ENCODE measurements around the gene ADAM20. TPM values are rescaled to one million over a fixed set of nuclear protein-coding genes. Genes with fewer than 3 reads are reported as not detected.

Gene ADAM20
- total and polyA plus RNA-seq, 8 donors, result 0.08 to 0.72 (median 0.32) TPM

- Histone ChIP-seq H3K4me3 (no peak overlapping the region), H3K9me3 (no peaks in the 10 kb centered on the region), H3K27me3 (no peaks in the 10 kb centered on the region), H3K4me1 (no peaks in the 10 kb centered on the region), H3K27ac (no peak overlapping the region), H3K36me3 (peaks cover 0 to 8% (median 0%) of the 10 kb centered on the region in 3 donors)
- WGBS, 2 donors, result 40 to 97% methylated on average over 1 of the region's 1 CpG
- TF ChIP-seq CTCF (IDR thresholded peaks at IDR 0.05), result no peak
- intact Hi-C loops (cut with DNase I), result no loop called here
- ATAC-seq, result no peak
- FAIRE-seq, result no peak
- no peak for DNase-seq
Observed at GRCh38 chr14:70563869-70564268, 29.1 kb upstream of the ADAM20 start.

- 97 to 99% methylated on average over 4 of the region's 4 CpGs for WGBS, 2 donors
- no peaks in the 10 kb centered on the region for H3K27me3 ChIP-seq
- H3K9me3 ChIP-seq, result no peaks in the 10 kb centered on the region
- intact Hi-C loops (cut with DNase I), result no loop called here
- H3K27ac ChIP-seq, result no peak overlapping the region
- TF ChIP-seq CTCF (IDR thresholded peaks at IDR 0.05), result no peak
- no peaks in the 10 kb centered on the region for H3K4me1 ChIP-seq
- no peak for ATAC-seq
- no peak overlapping the region for H3K4me3 ChIP-seq
- H3K36me3 ChIP-seq, result peaks cover 0 to 8% (median 0%) of the 10 kb centered on the region in 3 donors
- DNase-seq, result no peak
- no peak for FAIRE-seq
Observed at GRCh38 chr14:70563417-70563816, 28.6 kb upstream of the ADAM20 start.

GRCh38 chr14:70558356-70558755 is 23.6 kb upstream of the ADAM20 start:
- no peak for TF ChIP-seq CTCF (IDR thresholded peaks at IDR 0.05)
- no peak for DNase-seq
- no peaks in the 10 kb centered on the region for H3K9me3 ChIP-seq
- H3K36me3 ChIP-seq, result no peaks in the 10 kb centered on the region
- FAIRE-seq, result no peak
- intact Hi-C loops (cut with DNase I), result no loop called here
- no peak overlapping the region for H3K4me3 ChIP-seq
- no peaks in the 10 kb centered on the region for H3K4me1 ChIP-seq
- no peak for ATAC-seq
- H3K27ac ChIP-seq, result no peak overlapping the region
- no peaks in the 10 kb centered on the region for H3K27me3 ChIP-seq

GRCh38 chr14:70555890-70556289 is 21.1 kb upstream of the ADAM20 start:
- DNase-seq (peak; percentile 19 to 63 (median 45)), FAIRE-seq (no peak), ATAC-seq (peak; percentile 70 to 95 (median 88))
- Histone ChIP-seq H3K9me3 (no peaks in the 10 kb centered on the region), H3K27ac (no peak overlapping the region), H3K4me1 (no peaks in the 10 kb centered on the region), H3K36me3 (no peaks in the 10 kb centered on the region), H3K27me3 (no peaks in the 10 kb centered on the region), H3K4me3 (peak overlapping the region in 2 of 4 donors; percentile 14 to 25)
- intact Hi-C loops (cut with DNase I), result no loop called here
- 34 to 35% methylated on average over 19 of the region's 19 CpGs for WGBS, 2 donors
- no peak for TF ChIP-seq CTCF (IDR thresholded peaks at IDR 0.05)

GRCh38 chr14:70538087-70538486 is 3.3 kb upstream of the ADAM20 start:
- H3K27me3 ChIP-seq, result no peaks in the 10 kb centered on the region
- DNase-seq, result no peak
- 60 to 66% methylated on average over 5 of the region's 5 CpGs for WGBS, 2 donors
- ATAC-seq, result no peak
- H3K9me3 ChIP-seq, result no peaks in the 10 kb centered on the region
- H3K4me3 ChIP-seq, result no peak overlapping the region
- H3K27ac ChIP-seq, result no peak overlapping the region
- no peaks in the 10 kb centered on the region for H3K36me3 ChIP-seq
- no peak for TF ChIP-seq CTCF (IDR thresholded peaks at IDR 0.05)
- intact Hi-C loops (cut with DNase I), result no loop called here
- no peaks in the 10 kb centered on the region for H3K4me1 ChIP-seq
- FAIRE-seq, result no peak

All from pancreas (tissue), 10 donors.